22Rv1 (cell line): ENCODE measurements around the gene CHST15.

Experiments
- H3K27ac ChIP-seq: fragments of 450-650 bp; 2 replicates; pipeline ENCODE4 v1.5.1; 2017
- ZFX ChIP-seq: fragments of 450-650 bp; IDR thresholded peaks from 2 replicates; pipeline ENCODE4 v1.6.1; 2017; ENCODE audit warnings: antibody characterized with exemption, borderline replicate concordance
- TF ChIP-seq, protein P1 (sequence below): fragments of 450-650 bp; IDR thresholded peaks from 2 replicates; pipeline ENCODE4 v1.5.1; 2017; ENCODE audit warnings: mild to moderate bottlenecking

CHST15 gene

DNA sequence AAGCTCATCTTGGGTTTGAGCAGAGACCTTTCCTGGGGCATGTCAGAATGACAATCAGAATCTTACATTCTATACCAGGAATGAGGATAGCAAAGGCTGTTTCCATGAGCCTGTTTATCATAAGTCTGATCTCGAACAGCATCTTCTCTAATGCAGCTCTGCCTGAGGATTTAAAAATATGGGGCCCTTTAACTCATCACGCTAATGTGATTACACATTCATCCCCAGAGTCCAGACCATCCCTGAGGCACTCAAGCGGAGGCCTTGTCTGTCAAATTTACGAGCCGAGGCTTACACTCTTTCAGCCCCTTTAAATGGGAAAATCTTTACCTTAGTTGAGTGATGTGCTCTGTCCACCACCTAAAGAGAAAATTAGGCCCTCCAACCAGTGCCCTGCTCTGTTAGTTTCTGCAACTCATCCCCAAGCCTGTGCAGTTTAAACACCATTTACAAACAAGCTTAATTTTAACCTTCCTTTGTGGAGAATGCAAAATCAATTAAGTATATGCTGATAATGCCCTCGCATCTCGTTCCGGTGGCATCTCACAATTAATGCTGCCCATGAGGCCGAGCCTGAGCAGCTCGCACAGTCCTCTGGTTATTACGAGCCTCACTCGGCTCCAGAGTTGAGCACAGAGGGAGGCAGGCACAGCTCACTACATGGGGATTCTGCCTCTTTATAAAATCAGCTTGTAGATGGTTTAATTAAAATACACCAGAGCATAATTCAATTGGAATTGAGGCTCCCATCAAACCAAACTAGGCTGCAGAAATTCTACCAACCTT lies 16.0 kb downstream of the CHST15 start:
- TF ChIP-seq ZFX, result no peak
- TF ChIP-seq, protein P1, sequence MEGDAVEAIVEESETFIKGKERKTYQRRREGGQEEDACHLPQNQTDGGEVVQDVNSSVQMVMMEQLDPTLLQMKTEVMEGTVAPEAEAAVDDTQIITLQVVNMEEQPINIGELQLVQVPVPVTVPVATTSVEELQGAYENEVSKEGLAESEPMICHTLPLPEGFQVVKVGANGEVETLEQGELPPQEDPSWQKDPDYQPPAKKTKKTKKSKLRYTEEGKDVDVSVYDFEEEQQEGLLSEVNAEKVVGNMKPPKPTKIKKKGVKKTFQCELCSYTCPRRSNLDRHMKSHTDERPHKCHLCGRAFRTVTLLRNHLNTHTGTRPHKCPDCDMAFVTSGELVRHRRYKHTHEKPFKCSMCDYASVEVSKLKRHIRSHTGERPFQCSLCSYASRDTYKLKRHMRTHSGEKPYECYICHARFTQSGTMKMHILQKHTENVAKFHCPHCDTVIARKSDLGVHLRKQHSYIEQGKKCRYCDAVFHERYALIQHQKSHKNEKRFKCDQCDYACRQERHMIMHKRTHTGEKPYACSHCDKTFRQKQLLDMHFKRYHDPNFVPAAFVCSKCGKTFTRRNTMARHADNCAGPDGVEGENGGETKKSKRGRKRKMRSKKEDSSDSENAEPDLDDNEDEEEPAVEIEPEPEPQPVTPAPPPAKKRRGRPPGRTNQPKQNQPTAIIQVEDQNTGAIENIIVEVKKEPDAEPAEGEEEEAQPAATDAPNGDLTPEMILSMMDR, result no peak
- no peak overlapping the region for H3K27ac ChIP-seq

DNA sequence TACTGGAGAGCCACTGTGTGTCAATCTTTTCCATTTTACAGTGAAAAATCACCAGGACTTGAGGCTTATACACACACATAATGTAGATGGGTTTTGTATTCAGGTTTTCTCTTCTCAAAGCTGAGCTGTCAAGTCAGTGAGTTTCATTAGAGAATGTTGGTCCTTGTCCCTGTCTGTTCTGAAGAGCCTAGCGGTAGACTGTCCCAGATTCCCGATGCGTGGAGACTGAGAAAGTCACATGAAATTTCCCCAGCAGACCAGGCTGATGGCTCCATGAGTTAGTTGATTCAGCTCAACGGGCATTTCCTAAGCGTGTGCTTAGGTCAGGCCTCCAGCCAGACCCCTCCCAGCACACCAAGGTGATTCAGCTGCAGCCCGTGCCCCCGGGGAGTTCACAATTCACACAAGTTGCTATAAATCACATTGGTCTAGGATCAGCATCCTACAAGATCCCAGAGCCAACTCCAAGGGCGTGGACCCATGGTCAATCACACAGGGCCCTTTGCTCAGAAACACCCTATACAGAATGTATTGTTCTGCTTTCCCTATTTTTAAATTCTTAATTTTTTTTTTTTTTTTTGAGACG lies 17.2 kb downstream of the CHST15 start:
- no peak for TF ChIP-seq ZFX
- TF ChIP-seq, protein P1, result no peak
- H3K27ac ChIP-seq, result no peak overlapping the region

DNA sequence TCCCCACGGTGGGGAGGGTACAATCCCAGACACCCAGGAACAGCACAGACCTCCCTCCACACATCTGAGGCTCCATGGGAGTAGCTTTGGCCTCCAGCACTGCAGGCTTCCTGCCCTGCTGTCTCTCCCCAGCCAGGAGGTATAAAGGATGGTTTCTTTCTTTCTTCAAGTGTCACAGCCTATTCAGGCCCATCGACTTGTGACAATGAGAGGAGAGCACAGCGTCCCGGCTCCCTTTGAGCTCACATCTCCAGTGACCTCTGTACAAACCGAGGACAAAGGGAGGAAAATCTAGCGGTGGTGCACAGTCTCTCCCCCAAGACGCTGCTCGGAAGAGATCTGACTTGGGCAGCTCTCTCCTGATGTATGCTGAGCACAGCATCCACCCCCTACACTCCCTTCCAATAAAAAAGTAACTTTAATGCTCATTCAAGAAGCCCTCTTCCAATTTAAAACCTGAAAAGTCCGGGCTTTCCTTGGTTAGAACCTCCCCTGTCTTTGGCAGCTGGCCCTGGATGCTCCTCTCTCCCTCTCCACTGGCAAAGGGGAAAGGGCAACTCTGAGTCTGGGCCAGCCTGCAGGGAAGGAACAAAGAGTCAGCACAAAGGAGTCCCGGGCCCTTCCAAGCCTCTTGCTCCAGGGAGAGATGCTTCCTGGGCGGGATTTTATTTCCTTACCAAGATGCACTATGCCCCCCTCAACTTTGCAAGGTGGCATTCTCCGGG lies 18.0 kb downstream of the CHST15 start:
- TF ChIP-seq, protein P1, result no peak
- TF ChIP-seq ZFX, result no peak
- H3K27ac ChIP-seq, result no peak overlapping the region

DNA sequence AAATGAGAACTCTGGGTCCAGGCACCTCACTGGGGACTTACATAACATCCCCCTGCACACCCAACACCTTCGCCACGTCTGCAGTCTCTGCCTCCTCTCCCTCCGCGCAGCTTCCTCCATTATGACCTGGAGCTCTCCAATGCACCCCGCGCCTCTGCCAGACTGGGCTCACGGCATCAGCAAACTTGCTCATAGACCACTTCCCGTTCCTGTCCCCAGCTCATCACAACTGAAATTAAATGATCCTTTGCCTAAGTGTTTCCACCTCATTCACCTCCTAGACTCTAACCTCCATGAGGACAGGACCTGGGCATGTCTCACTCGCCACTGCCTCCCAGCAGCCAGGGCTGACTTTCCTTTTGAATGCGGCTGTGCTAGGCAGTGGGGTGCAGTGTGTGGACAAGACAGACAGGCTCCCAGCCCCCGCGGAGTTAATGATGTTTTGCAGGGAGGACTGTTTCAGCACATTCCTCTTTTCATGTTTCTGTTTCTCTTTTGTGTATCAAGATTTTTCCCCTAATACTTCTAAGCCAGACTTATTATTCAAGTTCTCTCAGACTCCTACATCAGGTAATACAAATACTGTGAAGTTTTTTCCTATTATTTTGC lies 18.8 kb downstream of the CHST15 start:
- TF ChIP-seq, protein P1, result no peak
- no peak for TF ChIP-seq ZFX
- no peak overlapping the region for H3K27ac ChIP-seq

DNA sequence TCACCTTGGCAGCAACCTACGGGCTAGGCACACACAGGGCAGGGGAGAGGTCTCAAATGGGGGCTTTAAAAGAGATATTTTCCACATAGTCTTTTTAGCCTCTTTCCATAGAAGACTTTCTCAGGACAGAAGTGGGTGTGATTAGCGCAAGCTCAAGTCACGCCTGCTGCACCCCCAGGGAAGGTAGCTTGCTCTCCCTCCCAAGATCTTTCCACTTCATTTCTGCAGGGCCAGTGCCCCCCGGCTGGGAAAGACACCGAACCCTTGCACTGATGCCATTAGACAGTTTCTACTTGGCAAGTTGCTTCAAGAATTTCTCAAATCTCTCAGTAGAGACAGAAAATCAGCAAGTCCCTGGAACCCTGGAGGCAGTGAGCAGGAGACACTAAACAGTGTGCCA lies 19.4 kb downstream of the CHST15 start:
- TF ChIP-seq ZFX, result no peak
- TF ChIP-seq, protein P1, result no peak
- H3K27ac ChIP-seq, result no peak overlapping the region

DNA sequence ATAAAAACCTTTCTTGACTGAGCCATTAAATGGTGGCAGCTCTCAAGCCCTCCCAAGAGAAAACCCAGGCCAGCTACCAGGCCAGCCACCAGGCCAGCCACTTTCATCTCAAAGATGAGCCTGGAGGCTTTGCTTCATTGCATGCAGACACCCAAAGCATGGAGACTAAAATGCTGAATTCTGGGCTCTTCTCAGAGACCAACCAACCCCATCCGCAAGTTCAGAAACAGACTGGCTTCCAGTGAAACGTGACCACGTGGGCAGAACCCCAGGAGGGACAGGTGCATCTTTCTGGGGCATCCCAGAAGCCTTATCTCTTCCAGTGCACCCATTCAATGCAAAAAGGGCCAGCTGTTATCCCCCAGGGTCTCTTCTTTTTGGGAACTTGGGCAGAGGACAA lies 20.9 kb downstream of the CHST15 start:
- H3K27ac ChIP-seq, result no peak overlapping the region
- TF ChIP-seq, protein P1, result no peak
- no peak for TF ChIP-seq ZFX
